GM12801 (cell line): ENCODE measurements around the gene IRF2BP2.

ENCODE experiments used
- TF ChIP-seq, protein P1 (sequence below): IDR thresholded peaks from one replicate; pipeline ENCODE4 v1.5.1; 2011; ENCODE audit warnings: control low read depth; ENCODE audit not compliant: insufficient read length; ENCODE audit errors: extremely low read depth

IRF2BP2 gene

DNA sequence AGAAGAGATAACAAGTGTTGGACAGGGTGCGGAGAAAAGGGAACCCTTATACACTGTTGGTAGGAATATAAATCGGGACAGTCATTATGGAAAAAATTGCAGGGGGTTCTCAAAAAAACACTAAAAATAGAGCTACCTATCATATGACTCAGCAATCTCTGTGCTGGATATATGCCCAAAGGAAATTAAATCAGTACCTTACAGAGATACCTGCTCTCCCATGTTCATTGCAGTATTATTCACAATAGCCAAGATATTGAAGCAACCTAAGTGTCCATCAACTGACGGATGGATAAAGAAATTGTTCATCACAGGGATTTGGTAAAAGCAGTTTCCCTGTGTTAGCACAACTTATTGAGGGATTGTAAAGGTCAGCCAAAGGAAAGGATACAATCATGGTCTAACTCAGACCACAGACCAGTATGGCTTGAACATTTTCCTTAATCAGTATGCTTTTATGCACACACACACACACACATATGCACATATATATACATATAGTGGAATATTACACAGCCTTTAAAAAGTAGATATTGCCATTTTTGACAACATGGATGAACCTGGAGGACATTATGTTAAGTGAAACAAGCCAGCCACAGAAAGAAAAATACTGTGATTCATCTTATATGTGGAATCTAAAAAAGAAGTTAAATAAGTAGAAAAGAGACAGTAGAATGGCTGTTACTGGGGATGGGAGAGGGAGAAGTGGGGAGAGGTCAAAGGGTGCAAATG is 44.2 kb upstream of the IRF2BP2 start:
- TF ChIP-seq, protein P1, sequence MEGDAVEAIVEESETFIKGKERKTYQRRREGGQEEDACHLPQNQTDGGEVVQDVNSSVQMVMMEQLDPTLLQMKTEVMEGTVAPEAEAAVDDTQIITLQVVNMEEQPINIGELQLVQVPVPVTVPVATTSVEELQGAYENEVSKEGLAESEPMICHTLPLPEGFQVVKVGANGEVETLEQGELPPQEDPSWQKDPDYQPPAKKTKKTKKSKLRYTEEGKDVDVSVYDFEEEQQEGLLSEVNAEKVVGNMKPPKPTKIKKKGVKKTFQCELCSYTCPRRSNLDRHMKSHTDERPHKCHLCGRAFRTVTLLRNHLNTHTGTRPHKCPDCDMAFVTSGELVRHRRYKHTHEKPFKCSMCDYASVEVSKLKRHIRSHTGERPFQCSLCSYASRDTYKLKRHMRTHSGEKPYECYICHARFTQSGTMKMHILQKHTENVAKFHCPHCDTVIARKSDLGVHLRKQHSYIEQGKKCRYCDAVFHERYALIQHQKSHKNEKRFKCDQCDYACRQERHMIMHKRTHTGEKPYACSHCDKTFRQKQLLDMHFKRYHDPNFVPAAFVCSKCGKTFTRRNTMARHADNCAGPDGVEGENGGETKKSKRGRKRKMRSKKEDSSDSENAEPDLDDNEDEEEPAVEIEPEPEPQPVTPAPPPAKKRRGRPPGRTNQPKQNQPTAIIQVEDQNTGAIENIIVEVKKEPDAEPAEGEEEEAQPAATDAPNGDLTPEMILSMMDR = no peak

DNA sequence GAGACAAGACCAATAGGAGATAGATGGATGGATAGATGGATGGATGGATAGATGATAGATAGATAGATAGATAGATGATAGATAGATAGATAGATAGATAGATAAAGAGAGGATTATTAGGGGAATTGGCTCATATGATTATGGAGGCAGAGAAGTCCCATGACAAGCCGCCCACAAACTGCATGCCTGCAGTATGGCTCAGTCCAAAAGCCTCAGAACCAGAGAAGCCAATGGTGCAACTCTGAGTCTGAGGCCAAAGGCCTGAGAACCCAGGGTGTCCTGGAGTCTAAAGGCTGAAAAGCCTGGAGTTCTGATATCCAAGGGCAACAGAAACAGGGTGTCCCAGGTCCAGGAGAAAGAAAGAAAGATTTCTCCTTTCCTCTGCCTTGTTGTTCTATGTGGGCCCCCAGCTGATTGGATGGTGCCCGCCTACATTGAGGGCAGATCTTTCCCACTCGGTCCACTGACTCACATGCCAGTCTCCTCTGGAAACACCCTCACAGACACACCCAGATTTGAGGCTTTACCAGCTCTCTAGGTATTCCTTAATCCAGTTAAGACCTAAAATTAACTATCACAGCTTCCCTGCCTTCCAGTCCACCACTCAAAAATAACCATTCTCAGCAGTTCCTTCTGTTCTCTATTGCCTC is 39.6 kb upstream of the IRF2BP2 start:
- TF ChIP-seq, protein P1 = no peak

DNA sequence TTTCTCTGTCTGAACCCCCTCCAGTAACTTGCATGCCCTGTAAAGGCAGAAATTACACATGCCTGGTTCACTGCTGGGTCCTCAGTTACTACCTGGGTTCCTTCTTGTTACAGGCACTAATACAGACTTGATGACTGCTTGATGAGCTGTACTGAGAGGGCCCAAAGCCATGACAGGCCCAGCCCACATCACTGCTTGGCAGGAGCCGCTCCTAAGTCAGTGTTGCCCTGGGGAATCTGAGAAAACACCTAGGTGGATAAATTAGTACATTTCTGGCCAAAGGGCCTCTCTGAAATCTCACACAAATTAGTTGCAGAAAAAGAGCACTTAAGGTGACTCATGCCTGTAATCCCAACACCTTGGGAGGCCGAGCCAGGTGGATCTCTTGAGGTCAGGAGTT is 37.8 kb upstream of the IRF2BP2 start:
- TF ChIP-seq, protein P1 = no peak

DNA sequence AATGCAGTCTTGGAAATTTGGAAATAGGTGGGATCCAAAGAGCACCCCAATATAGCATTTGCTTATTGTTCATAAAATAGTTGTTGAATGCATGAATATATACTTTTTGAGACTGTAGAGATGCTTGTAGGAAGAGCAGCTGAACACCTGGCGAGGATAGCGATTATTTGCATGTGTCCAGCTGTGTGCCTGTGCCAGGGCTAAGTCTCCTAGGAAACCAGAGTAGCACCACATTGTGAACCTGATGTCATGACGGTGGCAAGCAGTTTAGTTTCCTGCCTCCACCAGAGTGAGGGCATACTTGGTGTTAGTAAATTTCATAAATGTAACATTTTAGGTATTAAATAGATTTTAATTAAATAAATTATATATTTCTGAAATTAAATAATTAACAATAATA is 37.3 kb upstream of the IRF2BP2 start:
- TF ChIP-seq, protein P1 = no peak

DNA sequence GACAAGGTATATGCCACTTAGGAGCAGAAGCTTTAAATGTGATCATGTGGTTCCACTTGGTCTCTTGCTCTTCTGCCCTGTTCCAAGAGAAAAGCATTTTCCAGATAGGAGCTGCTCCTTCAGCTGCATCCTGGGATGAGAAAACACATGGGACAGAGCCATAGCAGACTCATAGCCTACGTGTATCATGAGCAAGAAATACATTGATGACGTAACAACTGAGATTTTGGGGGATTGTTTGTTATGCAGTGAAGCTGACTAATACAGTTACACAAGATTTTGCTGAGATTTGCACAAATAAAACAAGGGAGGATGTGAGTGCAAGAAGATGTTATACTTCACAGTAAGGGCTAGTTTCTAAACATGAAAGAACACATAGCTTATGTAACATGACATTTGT is 36.0 kb upstream of the IRF2BP2 start:
- TF ChIP-seq, protein P1 = no peak

DNA sequence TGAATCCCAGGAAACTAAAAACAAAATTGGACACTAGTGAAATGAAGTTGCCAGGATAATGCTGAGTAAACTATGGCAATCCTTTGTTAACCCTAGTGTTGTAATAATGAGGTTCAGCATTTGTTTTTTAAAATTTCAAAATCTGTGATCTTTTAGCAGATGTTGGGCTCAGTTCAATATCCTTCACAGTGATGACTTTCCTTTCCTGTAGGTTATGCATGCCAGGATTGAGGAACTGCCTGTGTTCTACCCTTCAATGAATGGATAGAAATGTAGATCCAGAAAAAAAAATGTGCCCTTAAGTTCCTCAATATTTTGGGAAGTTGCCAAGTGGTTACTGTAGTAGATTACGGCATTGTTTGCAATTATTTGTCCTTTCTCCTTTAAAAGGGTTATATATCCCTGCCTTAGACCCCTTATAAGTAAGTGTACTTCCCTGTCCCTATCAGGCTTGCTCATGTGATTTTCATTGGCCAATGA is 35.5 kb upstream of the IRF2BP2 start:
- TF ChIP-seq, protein P1 = no peak

DNA sequence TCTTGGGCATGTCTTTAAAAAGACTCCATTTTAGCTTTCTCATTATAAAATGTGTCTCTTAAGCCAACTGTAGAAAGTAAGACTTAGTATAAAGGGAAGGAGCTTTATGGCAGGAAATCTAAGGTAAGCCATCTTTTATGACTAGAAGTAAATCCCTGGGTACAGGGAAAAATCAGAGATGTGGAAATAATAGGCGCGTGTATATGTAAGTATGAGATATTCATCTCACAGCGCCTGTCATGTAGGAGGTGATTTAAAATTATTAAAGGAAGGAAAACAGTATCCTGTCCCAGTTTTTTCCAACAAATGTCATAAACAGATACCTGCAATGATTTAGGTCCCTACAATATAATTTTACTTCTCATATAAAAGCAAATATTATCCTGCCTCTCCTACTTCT is 35.0 kb upstream of the IRF2BP2 start:
- TF ChIP-seq, protein P1 = no peak
